Right lobe of liver (tissue), 6 donors: ENCODE results near the gene YAP1. TPM values are rescaled to one million over a fixed set of nuclear protein-coding genes. Genes with fewer than 3 reads are reported as not detected.

Experiments
- ATAC-seq, 4 donors: fragments of 200-7000 bp; cut with Tn5 transposase; one replicate each; pipeline ENCODE4 v1.9.1; 2020; ENCODE audit warnings: mild to moderate bottlenecking in 4 of 4, moderate library complexity in 4 of 4
- DNase-seq, 3 donors: peaks; one replicate each; pipeline ENCODE4 v3.0.0-alpha.2; 2020
- H3K27ac ChIP-seq, 3 donors: fragments of 200-600 bp; one replicate each; pipeline ENCODE4 v1.8.0; 2022
- H3K27me3 ChIP-seq, 2 donors: fragments of 200-600 bp; one replicate each; pipeline ENCODE4 v1.8.0; 2022
- H3K36me3 ChIP-seq, 4 donors: fragments of 200-600 bp; sonication (generic) in 1 of 4; one replicate each; pipeline versions ENCODE4 v1.5.1 to v1.8.0; 2017 to 2022; ENCODE audit warnings: control low read depth in 1 of 4
- H3K4me1 ChIP-seq, 4 donors: fragments of 200-600 bp; sonication (generic) in 1 of 4; one replicate each; pipeline versions ENCODE4 v1.5.1 to v1.8.0; 2017 to 2022; ENCODE audit warnings: control low read depth in 1 of 4
- H3K4me3 ChIP-seq, 3 donors: fragments of 200-600 bp; one replicate each; pipeline ENCODE4 v1.8.0; 2022
- H3K9me3 ChIP-seq, 4 donors: fragments of 200-600 bp; sonication (generic) in 1 of 4; one replicate each; pipeline versions ENCODE4 v1.5.1 to v1.8.0; 2017 to 2022; ENCODE audit warnings: control low read depth in 1 of 4
- CTCF ChIP-seq, 4 donors: fragments of 200-600 bp in 3 of 4; fragments of 450-650 bp in 1 of 4; IDR thresholded peaks; one replicate each; pipeline versions ENCODE4 v1.5.1 to v1.8.0; 2016 to 2022; ENCODE audit warnings: antibody characterized with exemption in 4 of 4, mild to moderate bottlenecking in 2 of 4
- POLR2A ChIP-seq: fragments of 450-650 bp; IDR thresholded peaks from one replicate; pipeline ENCODE4 v1.6.1; 2017; ENCODE audit warnings: antibody characterized with exemption, mild to moderate bottlenecking
- WGBS: methylation state at CpG from one replicate; pipeline ENCODE4 v1.1.6; 2018; ENCODE audit warnings: low coverage, low lambda C conversion rate; ENCODE audit not compliant: insufficient coverage; ENCODE audit errors: missing lambda C conversion rate; 5-methylcytosine and 5-hydroxymethylcytosine counted together
- intact Hi-C, 2 donors: fragments of 100-400 bp; cut with DNase I; formaldehyde crosslinking; loops; one replicate each; pipeline versions ENCODE4 v1.11.2 to v1.14.1; 2022
- long read RNA-seq: library from polyadenylated mRNA; unstranded; transcript quantifications from one replicate; pipeline ENCODE4 v2.0.0, GENCODE V29; 2019
- total RNA-seq, 6 experiments: library from RNA; depleted of rRNA in 2 of 6; stranded (reverse); fragments of >200 nt in 2 of 6; fragmentation: NEBNext Ultra II Directional in 3 of 6; extraction: Animal tissue kit (Norgen Biotek cat#: 25700) in 3 of 6; gene quantifications; one replicate each; pipeline versions ENCODE4 v1.1.0 to v1.2.4, GENCODE V29; 2016 to 2023
- donor health status: DM: no; HTN: yes; CAD: no.
- donor health status: DM: no; HTN: no; CAD: no.
- donor health status: DM: no; HTN: no; CAD: no.
- donor health status: DM: no; HTN: yes; CAD: no.
- donor health status: DM: no; HTN: yes; CAD: no.

Gene YAP1
- 10 to 100 TPM; 17.9 to 60.5 (median 36.3) TPM for total RNA-seq
- long read RNA-seq, partial matches to known transcripts: 0 of 1 reads
- long read RNA-seq, other reads (novel, unspliced or antisense): 1 of 1 reads

DNA sequence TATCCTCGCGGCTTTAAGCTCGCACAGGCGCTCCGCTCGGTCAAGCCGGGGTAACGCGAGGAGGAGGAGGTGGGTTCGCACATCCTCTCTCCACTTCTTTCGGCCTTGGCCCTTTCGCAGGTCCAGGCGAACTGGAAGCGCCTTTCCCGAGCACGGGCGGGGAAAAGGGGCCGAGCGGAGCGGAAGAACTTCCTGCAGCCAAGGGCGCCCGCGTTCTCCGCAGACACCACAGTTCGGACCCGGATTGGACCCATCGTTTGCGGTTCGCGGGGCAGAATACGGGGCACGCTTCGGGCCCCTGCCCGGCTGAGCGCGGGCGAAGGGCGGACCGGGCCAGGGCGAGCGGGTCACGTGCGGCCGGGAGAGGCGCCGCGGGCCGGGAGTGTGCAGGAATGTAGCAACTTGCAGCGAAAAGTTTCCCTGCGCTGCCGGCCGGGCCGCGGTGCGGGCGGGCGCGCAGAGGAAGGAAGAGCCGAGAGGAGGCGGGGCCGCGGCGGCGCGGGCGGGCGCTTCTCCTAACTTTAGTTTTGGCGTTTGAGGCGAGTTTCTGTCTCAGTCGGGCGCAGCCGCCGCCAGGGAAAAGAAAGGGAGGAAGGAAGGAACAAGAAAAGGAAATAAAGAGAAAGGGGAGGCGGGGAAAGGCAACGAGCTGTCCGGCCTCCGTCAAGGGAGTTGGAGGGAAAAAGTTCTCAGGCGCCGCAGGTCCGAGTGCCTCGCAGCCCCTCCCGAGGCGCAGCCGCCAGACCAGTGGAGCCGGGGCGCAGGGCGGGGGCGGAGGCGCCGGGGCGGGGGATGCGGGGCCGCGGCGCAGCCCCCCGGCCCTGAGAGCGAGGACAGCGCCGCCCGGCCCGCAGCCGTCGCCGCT is at the start of gene YAP1:
YAP1 (plus strand) TSS at position 552 of the 865 bp plus-strand sequence. CDS start 402 bp downstream, outside the sequence.
- H3K4me1 ChIP-seq: peaks cover 0 to 19% (median 5%) of the 10 kb centered on the region in 4 donors
- ATAC-seq (peak; percentile 70 to 90 (median 84)), DNase-seq (peak; percentile 85 to 91 (median 91))
- WGBS: 0% methylated on average over 48 of the region's 104 CpGs
- peak within 1 kb of the TSS; percentile 66 to 81 (median 80) for H3K4me3 ChIP-seq
- intact Hi-C loops: no loop called here
- no peaks in the 10 kb centered on the region for H3K27me3 ChIP-seq
- TF ChIP-seq POLR2A (peak; percentile 65), CTCF (IDR thresholded peaks at IDR 0.05) (no peak)
- peak within 1 kb of the TSS; percentile 86 to 94 (median 92) for H3K27ac ChIP-seq
- no peaks in the 10 kb centered on the region for H3K36me3 ChIP-seq
- H3K9me3 ChIP-seq: no peaks in the 10 kb centered on the region

DNA sequence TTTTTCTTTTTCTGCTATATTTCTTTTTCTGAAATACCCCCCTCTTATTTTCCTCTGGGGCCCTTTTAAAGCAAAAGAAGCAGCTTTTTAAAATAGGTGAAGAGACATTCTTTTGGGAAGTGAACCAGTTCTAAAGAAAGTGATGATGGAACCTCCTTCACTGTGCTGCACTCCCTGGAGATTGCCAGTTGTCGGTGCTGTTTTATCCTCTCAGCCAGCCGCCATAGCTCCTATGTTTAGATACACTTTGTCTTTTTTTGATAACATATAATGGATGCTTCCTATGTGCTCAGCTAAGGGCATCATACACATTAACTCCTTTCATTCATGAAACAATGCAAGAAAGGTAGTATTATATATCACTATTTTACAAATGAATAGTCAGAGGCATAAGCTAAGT is 49.0 kb upstream of the YAP1 start:
- DNase-seq: no peak
- Histone ChIP-seq H3K36me3 (no peaks in the 10 kb centered on the region), H3K4me3 (no peak overlapping the region), H3K27me3 (no peaks in the 10 kb centered on the region), H3K9me3 (no peaks in the 10 kb centered on the region), H3K27ac (no peak overlapping the region), H3K4me1 (no peaks in the 10 kb centered on the region)
- ATAC-seq: peak; percentile 47 to 65 (median 52)
- intact Hi-C loops: no loop called here
- TF ChIP-seq CTCF (IDR thresholded peaks at IDR 0.05): peak; percentile 18 to 38 (median 36)
- TF ChIP-seq POLR2A: no peak
- 11% methylated on average over 2 of the region's 2 CpGs for WGBS

GRCh38 chr11:102062106-102062505 is 48.1 kb upstream of the YAP1 start:
- ATAC-seq (no peak), DNase-seq (no peak)
- no peaks in the 10 kb centered on the region for H3K9me3 ChIP-seq
- intact Hi-C loops: no loop called here
- no peaks in the 10 kb centered on the region for H3K4me1 ChIP-seq
- no peak overlapping the region for H3K27ac ChIP-seq
- H3K27me3 ChIP-seq: no peaks in the 10 kb centered on the region
- TF ChIP-seq CTCF (IDR thresholded peaks at IDR 0.05) (no peak), POLR2A (no peak)
- H3K4me3 ChIP-seq: no peak overlapping the region
- WGBS: 91% methylated on average over 2 of the region's 2 CpGs
- no peaks in the 10 kb centered on the region for H3K36me3 ChIP-seq

DNA sequence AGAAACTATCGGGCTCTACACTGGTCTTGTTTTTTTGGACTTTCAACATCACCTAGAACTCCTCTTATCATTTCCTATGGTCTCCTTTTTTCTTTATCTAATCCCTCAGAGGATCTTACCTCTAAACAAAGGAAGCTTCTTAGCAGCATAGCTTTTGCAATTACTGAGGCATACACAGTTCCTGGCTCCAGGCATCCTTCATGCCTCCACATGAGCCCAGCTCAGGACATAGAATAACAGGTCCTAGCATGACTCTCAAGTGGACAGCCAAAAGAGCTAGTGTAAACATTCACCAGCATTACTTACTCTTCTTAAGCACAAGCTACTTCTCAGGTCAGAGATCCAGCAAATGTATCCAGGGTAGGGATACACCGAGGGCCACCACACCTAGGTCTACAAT is 45.9 kb upstream of the YAP1 start:
- DNase-seq: no peak

More for the DNA sequence above, 45.9 kb upstream of the YAP1 start:
- H3K27ac ChIP-seq: no peak overlapping the region
- no peak overlapping the region for H3K4me3 ChIP-seq
- no peak for ATAC-seq
- H3K27me3 ChIP-seq: no peaks in the 10 kb centered on the region
- H3K9me3 ChIP-seq: no peaks in the 10 kb centered on the region
- TF ChIP-seq POLR2A (no peak), CTCF (IDR thresholded peaks at IDR 0.05) (no peak)
- no peaks in the 10 kb centered on the region for H3K4me1 ChIP-seq
- intact Hi-C loops: no loop called here
- H3K36me3 ChIP-seq: no peaks in the 10 kb centered on the region
- WGBS: 85% methylated on average over 2 of the region's 2 CpGs
